ENCODE data around the gene SKIC8.

SKIC8 gene

DNA sequence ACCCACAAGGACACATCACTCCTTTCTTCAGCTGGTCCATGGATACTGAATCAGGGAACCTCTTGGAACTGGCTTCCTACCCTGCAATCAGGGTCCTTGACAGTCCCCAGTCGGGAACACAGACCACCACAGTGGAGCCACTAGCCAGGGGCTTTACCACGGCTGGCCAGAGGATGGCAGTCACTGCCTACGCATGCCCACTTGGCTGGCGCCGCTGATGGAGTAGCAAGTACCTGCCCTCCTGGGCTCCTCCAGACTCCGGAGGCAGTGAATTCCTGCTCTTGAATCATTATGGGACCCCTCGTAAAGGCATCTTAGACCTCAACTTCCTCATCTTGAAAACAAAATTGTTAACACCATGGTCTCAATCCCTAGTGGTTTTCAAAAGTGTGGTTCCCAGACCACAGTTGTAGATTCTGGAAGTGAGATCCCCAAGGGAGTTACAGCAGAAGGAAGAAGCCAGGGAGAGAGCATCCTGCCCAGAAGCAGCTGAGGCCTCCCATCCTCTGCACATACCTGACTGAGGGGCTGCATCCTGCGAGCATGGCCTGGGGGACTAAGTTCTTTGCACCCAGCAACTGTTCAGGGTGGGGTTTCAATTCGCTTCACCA lies 9.1 kb upstream of the SKIC8 start:
- no peak for TF ChIP-seq TAF1 (IDR thresholded peaks at IDR 0.05; ENCODE audit: borderline replicate concordance, insufficient read depth, low read length)
- TF ChIP-seq, protein P1, sequence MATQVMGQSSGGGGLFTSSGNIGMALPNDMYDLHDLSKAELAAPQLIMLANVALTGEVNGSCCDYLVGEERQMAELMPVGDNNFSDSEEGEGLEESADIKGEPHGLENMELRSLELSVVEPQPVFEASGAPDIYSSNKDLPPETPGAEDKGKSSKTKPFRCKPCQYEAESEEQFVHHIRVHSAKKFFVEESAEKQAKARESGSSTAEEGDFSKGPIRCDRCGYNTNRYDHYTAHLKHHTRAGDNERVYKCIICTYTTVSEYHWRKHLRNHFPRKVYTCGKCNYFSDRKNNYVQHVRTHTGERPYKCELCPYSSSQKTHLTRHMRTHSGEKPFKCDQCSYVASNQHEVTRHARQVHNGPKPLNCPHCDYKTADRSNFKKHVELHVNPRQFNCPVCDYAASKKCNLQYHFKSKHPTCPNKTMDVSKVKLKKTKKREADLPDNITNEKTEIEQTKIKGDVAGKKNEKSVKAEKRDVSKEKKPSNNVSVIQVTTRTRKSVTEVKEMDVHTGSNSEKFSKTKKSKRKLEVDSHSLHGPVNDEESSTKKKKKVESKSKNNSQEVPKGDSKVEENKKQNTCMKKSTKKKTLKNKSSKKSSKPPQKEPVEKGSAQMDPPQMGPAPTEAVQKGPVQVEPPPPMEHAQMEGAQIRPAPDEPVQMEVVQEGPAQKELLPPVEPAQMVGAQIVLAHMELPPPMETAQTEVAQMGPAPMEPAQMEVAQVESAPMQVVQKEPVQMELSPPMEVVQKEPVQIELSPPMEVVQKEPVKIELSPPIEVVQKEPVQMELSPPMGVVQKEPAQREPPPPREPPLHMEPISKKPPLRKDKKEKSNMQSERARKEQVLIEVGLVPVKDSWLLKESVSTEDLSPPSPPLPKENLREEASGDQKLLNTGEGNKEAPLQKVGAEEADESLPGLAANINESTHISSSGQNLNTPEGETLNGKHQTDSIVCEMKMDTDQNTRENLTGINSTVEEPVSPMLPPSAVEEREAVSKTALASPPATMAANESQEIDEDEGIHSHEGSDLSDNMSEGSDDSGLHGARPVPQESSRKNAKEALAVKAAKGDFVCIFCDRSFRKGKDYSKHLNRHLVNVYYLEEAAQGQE (IDR thresholded peaks at IDR 0.05; ENCODE audit: insufficient read depth in 1 of 2, low read depth in 2 of 2, low read length in 2 of 2), result 0 out of 4 replicates have a peak, but pooled peaks of 1 of the 2 experiments have one; percentile 24

DNA sequence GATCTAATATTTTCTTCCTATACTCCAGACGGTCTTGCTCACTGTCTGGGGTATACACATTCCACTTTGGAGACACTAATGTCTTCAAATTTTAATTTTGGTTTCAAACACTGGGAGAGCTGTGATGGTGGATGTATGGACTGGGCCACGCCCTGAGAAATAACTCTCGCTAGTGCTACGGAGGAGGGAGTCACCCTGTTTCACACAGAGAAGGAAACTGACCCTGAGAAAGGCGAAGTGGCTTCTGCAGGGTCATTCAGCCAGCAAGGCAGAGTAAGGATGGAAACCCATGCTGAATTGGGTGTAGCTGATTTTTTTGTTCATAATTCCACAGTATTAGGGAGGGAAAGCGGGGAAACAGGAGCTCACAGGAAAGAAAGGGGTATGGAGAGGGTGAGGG lies 8.6 kb upstream of the SKIC8 start:
- TF ChIP-seq FOXP2 (optimal IDR thresholded peaks at IDR 0.05; ENCODE audit: borderline replicate concordance, extremely low read depth, extremely low read length, insufficient read depth), result no peak
- TF ChIP-seq SIN3A (IDR thresholded peaks at IDR 0.05; ENCODE audit: borderline replicate concordance, insufficient read depth, low read length), result no peak
- TF ChIP-seq POLR2AphosphoS5 (IDR thresholded peaks at IDR 0.05; ENCODE audit: low read depth, low read length), result no peak
- TF ChIP-seq, protein P1 (IDR thresholded peaks at IDR 0.05; ENCODE audit: insufficient read depth in 1 of 2, low read depth in 2 of 2, low read length in 2 of 2), result no peak
- TF ChIP-seq TAF1 (IDR thresholded peaks at IDR 0.05; ENCODE audit: borderline replicate concordance, insufficient read depth, low read length), result no peak

DNA sequence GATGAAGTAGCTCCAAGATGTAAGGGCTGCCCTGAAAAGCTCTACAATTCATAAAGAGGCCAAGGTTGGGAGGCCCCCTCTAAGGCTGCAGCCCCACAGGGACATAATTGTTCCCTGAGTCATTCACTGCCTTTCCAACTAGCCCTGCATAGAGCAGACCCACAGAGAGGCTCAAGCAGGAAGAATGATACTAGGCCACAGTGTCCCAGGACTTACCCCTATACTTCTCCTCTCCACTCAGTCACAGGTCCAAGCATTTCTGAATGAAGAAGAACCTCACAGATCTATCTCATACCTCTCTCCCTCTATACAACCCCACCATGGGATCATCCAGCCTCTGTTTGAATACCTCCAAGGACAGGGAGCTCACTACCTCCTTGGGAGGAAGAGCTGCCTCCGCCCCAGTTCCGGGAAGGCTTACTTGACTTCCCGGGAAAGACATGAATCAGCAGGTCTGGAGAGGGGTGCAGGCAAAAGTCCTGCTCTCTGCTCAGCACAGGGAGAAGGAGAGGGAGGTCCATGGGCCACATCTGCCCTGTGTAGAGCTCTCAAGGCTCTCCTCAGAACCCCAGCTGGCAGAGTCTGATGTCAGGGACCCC lies 6.9 kb upstream of the SKIC8 start:
- no peak for TF ChIP-seq SIN3A (IDR thresholded peaks at IDR 0.05; ENCODE audit: borderline replicate concordance, insufficient read depth, low read length)
- TF ChIP-seq FOXP2 (optimal IDR thresholded peaks at IDR 0.05; ENCODE audit: borderline replicate concordance, extremely low read depth, extremely low read length, insufficient read depth), result no peak
- TF ChIP-seq, protein P1 (IDR thresholded peaks at IDR 0.05; ENCODE audit: insufficient read depth in 1 of 2, low read depth in 2 of 2, low read length in 2 of 2), result 0 out of 4 replicates have a peak, but pooled peaks of 1 of the 2 experiments have one; percentile 11

DNA sequence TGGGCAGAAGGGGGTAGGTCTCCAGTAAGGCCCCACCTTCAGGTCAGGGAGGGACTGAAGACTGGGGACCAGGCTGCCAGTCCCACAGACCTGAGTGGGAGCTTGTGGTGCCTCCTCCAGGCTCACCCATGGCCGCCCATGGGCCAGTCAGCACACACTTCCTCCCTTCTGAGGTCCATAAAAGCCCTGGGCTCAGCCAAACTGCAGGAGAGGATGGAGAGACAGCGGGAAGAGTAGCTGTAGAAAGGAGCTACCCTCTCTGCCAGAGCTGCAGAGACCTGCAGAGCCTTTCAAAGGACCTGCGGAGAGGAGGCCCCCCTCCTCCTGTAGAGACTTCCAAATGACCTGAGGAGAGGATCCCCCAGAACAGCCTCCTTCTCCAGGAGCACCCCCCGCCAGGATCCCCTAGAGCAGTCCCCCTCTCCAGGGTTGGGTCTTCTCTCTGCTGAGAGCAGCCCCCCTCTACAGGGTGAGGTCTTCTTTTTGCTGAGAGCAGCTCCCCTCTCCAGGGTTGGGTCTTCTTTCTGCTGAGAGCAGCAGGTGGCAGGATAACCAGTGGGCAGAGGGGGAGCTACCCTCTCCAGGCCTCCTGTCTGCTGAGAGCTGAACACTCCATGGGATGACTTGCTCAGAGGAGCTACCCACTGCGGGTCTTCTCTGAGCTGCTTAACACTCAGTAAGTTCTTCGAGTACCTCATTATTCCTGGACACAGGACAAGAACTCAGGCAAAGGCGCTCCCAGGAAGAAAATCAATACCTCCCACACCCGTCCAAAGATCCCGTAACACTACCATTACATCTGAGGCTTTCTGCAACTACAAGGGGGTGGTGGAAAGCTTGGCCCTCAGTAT lies 5.0 kb upstream of the SKIC8 start:
- TF ChIP-seq TAF1 (IDR thresholded peaks at IDR 0.05; ENCODE audit: borderline replicate concordance, insufficient read depth, low read length), result no peak
- TF ChIP-seq SIN3A (IDR thresholded peaks at IDR 0.05; ENCODE audit: borderline replicate concordance, insufficient read depth, low read length), result no peak
- TF ChIP-seq POLR2AphosphoS5 (IDR thresholded peaks at IDR 0.05; ENCODE audit: low read depth, low read length), result no peak
- TF ChIP-seq FOXP2 (optimal IDR thresholded peaks at IDR 0.05; ENCODE audit: borderline replicate concordance, extremely low read depth, extremely low read length, insufficient read depth), result no peak
- TF ChIP-seq, protein P1 (IDR thresholded peaks at IDR 0.05; ENCODE audit: insufficient read depth in 1 of 2, low read depth in 2 of 2, low read length in 2 of 2), result no peak

All from PFSK-1 (cell line).